LNCaP clone FGC (cell line): ENCODE data around the gene RUSF1.

Experiments used
- DNase-seq: peaks from one replicate; pipeline ENCODE4 v3.0.0-alpha.2; 2011; ENCODE audit warnings: low read depth
- H3K4me3 ChIP-seq: 2 replicates; pipeline ENCODE4 v1.5.1; 2011; ENCODE audit warnings: mild to moderate bottlenecking, low read depth, low read length, control low read depth
- TF ChIP-seq, protein P1 (sequence below): IDR thresholded peaks from 2 replicates; pipeline ENCODE4 v1.5.1; 2012; ENCODE audit warnings: mild to moderate bottlenecking; ENCODE audit not compliant: control insufficient read depth, insufficient read depth; ENCODE audit errors: extremely low read depth

RUSF1 gene

GRCh38 chr16:31467858-31468257 lies 40.3 kb downstream of the RUSF1 start:
- no peak for DNase-seq
- no peak overlapping the region for H3K4me3 ChIP-seq
- TF ChIP-seq, protein P1, sequence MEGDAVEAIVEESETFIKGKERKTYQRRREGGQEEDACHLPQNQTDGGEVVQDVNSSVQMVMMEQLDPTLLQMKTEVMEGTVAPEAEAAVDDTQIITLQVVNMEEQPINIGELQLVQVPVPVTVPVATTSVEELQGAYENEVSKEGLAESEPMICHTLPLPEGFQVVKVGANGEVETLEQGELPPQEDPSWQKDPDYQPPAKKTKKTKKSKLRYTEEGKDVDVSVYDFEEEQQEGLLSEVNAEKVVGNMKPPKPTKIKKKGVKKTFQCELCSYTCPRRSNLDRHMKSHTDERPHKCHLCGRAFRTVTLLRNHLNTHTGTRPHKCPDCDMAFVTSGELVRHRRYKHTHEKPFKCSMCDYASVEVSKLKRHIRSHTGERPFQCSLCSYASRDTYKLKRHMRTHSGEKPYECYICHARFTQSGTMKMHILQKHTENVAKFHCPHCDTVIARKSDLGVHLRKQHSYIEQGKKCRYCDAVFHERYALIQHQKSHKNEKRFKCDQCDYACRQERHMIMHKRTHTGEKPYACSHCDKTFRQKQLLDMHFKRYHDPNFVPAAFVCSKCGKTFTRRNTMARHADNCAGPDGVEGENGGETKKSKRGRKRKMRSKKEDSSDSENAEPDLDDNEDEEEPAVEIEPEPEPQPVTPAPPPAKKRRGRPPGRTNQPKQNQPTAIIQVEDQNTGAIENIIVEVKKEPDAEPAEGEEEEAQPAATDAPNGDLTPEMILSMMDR: no peak

DNA sequence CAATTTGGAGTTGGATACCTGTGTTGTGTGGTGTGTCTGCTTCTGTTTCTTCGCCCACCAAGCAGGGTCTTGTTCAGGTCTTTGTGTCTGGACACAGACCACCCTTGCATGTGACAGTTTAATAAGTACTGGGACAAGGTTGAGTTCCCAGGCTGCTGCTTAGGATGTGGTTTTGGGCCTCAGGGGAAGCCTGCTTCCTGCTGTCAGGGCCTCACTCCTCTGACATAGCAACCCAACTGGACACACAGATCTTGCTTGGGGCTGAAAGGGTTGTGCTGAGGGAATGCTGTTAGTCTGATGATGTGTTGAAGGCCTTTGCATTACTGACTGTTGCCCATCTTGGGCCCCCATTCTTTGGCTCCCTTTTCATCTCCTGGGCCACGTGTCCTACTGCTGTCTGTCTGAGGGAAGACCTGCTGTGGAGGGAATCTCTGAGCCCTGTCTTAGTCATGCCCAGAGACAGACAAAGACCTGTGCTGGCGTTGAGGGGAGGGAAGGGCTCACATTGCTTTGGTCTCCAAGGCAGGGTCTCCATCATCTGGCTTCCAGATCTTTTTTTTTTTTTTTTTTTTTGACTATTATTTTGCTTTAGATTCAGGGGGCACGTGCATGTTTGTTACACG lies 40.9 kb downstream of the RUSF1 start:
- TF ChIP-seq, protein P1: no peak
- DNase-seq: no peak
- H3K4me3 ChIP-seq: no peak overlapping the region

- TF ChIP-seq, protein P1: no peak
- no peak for DNase-seq
Observed at GRCh38 chr16:31466381-31466841, 41.8 kb downstream of the RUSF1 start.

GRCh38 chr16:31465788-31466370 lies 42.3 kb downstream of the RUSF1 start:
- no peak overlapping the region for H3K4me3 ChIP-seq
- TF ChIP-seq, protein P1: no peak
- no peak for DNase-seq

More at GRCh38 chr16:31466381-31466841, 41.8 kb downstream of the RUSF1 start:
- H3K4me3 ChIP-seq: no peak overlapping the region

GRCh38 chr16:31464781-31465260 lies 43.4 kb downstream of the RUSF1 start:
- TF ChIP-seq, protein P1: no peak
- H3K4me3 ChIP-seq: no peak overlapping the region
- DNase-seq: no peak

DNA sequence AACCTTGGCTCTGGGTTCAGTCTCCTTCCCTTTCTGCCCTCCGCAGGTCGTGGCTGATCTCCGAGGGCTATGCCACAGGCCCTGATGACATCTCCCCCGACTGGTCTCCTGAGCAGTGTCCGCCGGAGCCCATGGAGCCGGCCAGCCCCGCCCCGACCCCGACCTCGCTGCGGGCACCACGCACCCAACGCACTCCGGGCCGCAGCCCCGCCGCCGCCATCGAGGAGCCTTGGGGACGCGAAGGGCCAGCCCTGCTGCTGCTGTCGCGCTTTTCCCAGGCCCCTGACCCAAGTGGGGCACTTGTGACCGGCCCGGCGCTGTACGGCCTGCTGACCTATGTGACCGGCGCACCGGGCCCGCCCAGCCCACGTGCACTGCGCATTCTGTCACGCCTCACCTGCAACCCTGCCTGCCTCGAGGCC lies 43.8 kb downstream of the RUSF1 start:
- no peak overlapping the region for H3K4me3 ChIP-seq
- TF ChIP-seq, protein P1: no peak
- DNase-seq: no peak
